ENCODE data around the gene TSSC4. TPM values are rescaled to one million over a fixed set of nuclear protein-coding genes. Genes with fewer than 3 reads are reported as not detected.
"Not testable (repeated sequence)": the region's sequence is repeated elsewhere in the genome, so short reads cannot be mapped to it uniquely, and the experiment has no call there.

TSSC4 gene
- 59.4 and 59.7 TPM in 2 replicates for total RNA-seq

- Mint-ChIP-seq H3K27me3 (no peaks in the 10 kb centered on the region), H3K36me3 (ENCODE audit: low read depth) (peaks cover 47% of the 10 kb centered on the region), H3K27ac (peak within 1 kb of the TSS; percentile 83), H3K4me1 (peaks cover 27% of the 10 kb centered on the region), H3K4me3 (peak within 1 kb of the TSS; percentile 88), H3K9me3 (no peaks in the 10 kb centered on the region)
- intact Hi-C loops (cut with micrococcal nuclease), result loop anchor here (1.0 to 5.0 kb wide), 11 partner anchors 15 to 1397 kb away; partner anchors contain the start of genes CARS1, CD81, CDKN1C and LSP1
- ATAC-seq (ENCODE audit: low read depth) (peak; percentile 86), DNase-seq (peak; percentile 100)
- CTCF ChIA-PET, result interaction anchor here (0.6 to 3.1 kb wide), 10 partner anchors 17 to 1425 kb away, joined by 3 to 30 read pairs (median 3); partner anchors contain the start of genes C11orf21, CD81 and TSPAN32
- POLR2A ChIA-PET, result interaction anchor here (0.6 to 5.6 kb wide), 18 partner anchors 10 to 1091 kb away, joined by 3 to 91 read pairs (median 4); partner anchors contain the start of genes C11orf21, CD81, TOLLIP and TSPAN32
- TF ChIP-seq, protein P1, sequence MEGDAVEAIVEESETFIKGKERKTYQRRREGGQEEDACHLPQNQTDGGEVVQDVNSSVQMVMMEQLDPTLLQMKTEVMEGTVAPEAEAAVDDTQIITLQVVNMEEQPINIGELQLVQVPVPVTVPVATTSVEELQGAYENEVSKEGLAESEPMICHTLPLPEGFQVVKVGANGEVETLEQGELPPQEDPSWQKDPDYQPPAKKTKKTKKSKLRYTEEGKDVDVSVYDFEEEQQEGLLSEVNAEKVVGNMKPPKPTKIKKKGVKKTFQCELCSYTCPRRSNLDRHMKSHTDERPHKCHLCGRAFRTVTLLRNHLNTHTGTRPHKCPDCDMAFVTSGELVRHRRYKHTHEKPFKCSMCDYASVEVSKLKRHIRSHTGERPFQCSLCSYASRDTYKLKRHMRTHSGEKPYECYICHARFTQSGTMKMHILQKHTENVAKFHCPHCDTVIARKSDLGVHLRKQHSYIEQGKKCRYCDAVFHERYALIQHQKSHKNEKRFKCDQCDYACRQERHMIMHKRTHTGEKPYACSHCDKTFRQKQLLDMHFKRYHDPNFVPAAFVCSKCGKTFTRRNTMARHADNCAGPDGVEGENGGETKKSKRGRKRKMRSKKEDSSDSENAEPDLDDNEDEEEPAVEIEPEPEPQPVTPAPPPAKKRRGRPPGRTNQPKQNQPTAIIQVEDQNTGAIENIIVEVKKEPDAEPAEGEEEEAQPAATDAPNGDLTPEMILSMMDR (IDR thresholded peaks at IDR 0.05), result peak; percentile 73
Observed at GRCh38 chr11:2400069-2400761, at the start of gene TSSC4. Gene TSSC4 (plus strand): TSS chr11:2400750. CDS start chr11:2402634, 1,884 bp downstream.

DNA sequence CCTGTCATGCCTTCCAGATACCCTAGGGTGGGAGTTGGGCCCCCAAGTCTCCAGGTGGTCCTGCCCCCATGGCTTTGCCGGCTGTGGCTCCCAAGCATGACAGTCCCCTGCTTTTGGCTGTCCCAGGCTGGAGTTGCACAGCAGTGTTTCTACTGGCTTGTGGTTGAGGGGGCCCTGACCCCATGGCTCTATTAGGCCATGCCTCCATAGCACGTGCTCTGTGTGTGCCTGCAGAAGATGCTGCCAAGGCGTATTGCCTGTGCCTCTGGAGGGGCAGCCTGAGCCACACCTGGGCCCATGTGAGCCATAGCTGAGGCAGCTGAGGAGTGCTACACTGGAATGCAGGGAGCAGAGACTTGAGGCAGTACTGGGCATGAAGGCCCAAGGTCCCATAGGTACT, 48.8 kb upstream of the TSSC4 start:
- Mint-ChIP-seq H3K4me3 (no peak overlapping the region), H3K9me3 (peaks cover 5% of the 10 kb centered on the region), H3K4me1 (no peaks in the 10 kb centered on the region), H3K27ac (no peak overlapping the region), H3K27me3 (no peaks in the 10 kb centered on the region), H3K36me3 (ENCODE audit: low read depth) (no peaks in the 10 kb centered on the region)
- ChIA-PET CTCF (no interaction called here), POLR2A (no interaction called here)
- ATAC-seq (ENCODE audit: low read depth) (no peak), DNase-seq (no peak)
- TF ChIP-seq, protein P1 (IDR thresholded peaks at IDR 0.05), result no peak
- intact Hi-C loops (cut with micrococcal nuclease), result no loop called here

DNA sequence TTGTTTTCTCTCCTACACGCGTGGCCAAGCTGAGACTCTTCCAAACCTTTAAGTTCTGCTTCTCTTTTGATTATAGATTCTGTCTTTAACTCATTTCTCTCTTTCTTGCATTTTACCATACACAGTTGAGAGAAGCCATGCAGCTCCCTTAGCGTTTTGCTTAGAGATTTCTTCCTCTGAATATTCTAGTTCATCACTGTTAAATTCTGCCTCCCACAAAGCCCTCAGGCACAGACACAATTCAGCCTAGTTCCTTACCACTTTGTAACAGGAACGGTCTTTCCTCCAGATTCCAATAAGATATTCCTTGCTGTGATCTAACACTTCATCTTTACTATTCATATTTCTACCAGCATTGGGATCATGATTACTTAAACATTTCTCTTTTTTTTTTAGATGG, 48.1 kb upstream of the TSSC4 start:
- Mint-ChIP-seq H3K9me3 (peaks cover 5% of the 10 kb centered on the region), H3K36me3 (ENCODE audit: low read depth) (no peaks in the 10 kb centered on the region), H3K4me1 (no peaks in the 10 kb centered on the region), H3K27me3 (no peaks in the 10 kb centered on the region), H3K27ac (no peak overlapping the region), H3K4me3 (no peak overlapping the region)
- TF ChIP-seq, protein P1 (IDR thresholded peaks at IDR 0.05), result no peak
- intact Hi-C loops (cut with micrococcal nuclease), result no loop called here
- ChIA-PET POLR2A (no interaction called here), CTCF (no interaction called here)
- DNase-seq, result no peak
- ATAC-seq (ENCODE audit: low read depth), result no peak

GRCh38 chr11:2355000-2355644, 45.4 kb upstream of the TSSC4 start:
- Mint-ChIP-seq H3K27me3 (no peaks in the 10 kb centered on the region), H3K4me3 (no peak overlapping the region), H3K27ac (no peak overlapping the region), H3K4me1 (peaks cover 12% of the 10 kb centered on the region), H3K36me3 (ENCODE audit: low read depth) (no peaks in the 10 kb centered on the region), H3K9me3 (no peaks in the 10 kb centered on the region)
- ATAC-seq (ENCODE audit: low read depth), result no peak
- TF ChIP-seq, protein P1 (IDR thresholded peaks at IDR 0.05), result no peak
- intact Hi-C loops (cut with micrococcal nuclease), result no loop called here
- DNase-seq, result no peak
- ChIA-PET POLR2A (no interaction called here), CTCF (no interaction called here)

GRCh38 chr11:2357246-2357645, 43.3 kb upstream of the TSSC4 start:
- H3K27me3 Mint-ChIP-seq, result no peaks in the 10 kb centered on the region
- DNase-seq (no peak), ATAC-seq (ENCODE audit: low read depth) (no peak)
- H3K27ac Mint-ChIP-seq, result no peak overlapping the region
- no peaks in the 10 kb centered on the region for H3K9me3 Mint-ChIP-seq
- intact Hi-C loops (cut with micrococcal nuclease), result no loop called here
- H3K4me1 Mint-ChIP-seq, result peaks cover 12% of the 10 kb centered on the region
- ChIA-PET POLR2A (no interaction called here), CTCF (interaction anchor here (1.1 kb wide), 1 partner anchor 63 kb away, joined by 5 read pairs; no protein-coding TSS in a partner anchor)
- TF ChIP-seq, protein P1 (IDR thresholded peaks at IDR 0.05), result no peak
- H3K36me3 Mint-ChIP-seq (ENCODE audit: low read depth), result no peaks in the 10 kb centered on the region
- no peak overlapping the region for H3K4me3 Mint-ChIP-seq

GRCh38 chr11:2357651-2358050, 42.9 kb upstream of the TSSC4 start:
- H3K4me3 Mint-ChIP-seq; DNase-seq; H3K36me3 Mint-ChIP-seq (ENCODE audit: low read depth); H3K9me3 Mint-ChIP-seq; intact Hi-C loops (cut with micrococcal nuclease); ATAC-seq (ENCODE audit: low read depth); H3K27me3 Mint-ChIP-seq; POLR2A ChIA-PET; H3K27ac Mint-ChIP-seq: not testable (repeated sequence)
- CTCF ChIA-PET, result interaction anchor here (1.1 kb wide), 1 partner anchor 63 kb away, joined by 5 read pairs; no protein-coding TSS in a partner anchor
- H3K4me1 Mint-ChIP-seq, result peaks cover 12% of the 10 kb centered on the region

All from activated B cell treated with CpG ODN at 0.5 μM for 24 hours (primary cell).